GM12864 (cell line): ENCODE data around the gene MPP2.
"Not testable (repeated sequence)": the region's sequence is repeated elsewhere in the genome, so short reads cannot be mapped to it uniquely, and the experiment has no call there.

Source experiments
- DNase-seq: peaks from one replicate; pipeline ENCODE4 v3.0.0-alpha.2; 2011; ENCODE audit warnings: low read depth
- H3K4me3 ChIP-seq: 2 replicates; pipeline ENCODE4 v1.5.1; 2011; ENCODE audit warnings: mild to moderate bottlenecking, low read depth, low read length, control low read depth
- TF ChIP-seq, protein P1 (sequence below): IDR thresholded peaks from 2 replicates; pipeline ENCODE4 v1.5.1; 2011; ENCODE audit warnings: low read depth, mild to moderate bottlenecking, moderate library complexity, low read length, control low read depth, inconsistent platforms; ENCODE audit errors: missing control alignments

Gene MPP2

DNA sequence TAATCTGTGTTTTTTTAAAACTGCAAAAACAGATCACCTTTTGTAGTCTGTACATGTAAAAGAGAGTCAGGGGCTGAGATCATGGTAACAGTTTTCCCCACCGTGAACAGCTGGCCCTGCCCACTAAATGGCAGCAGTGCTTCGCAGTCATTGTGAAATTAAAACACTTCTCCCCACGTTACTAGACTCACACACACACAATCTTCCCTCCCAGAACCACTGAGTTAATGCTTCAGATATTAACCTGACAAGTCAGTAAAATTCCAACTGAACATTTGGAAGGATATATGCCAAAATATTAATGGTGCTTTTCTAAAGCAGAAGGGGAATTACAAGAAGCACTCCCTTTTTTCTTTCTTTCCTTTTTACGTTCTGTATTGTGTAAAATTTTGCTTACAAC is 61.6 kb downstream of the MPP2 start:
- TF ChIP-seq, protein P1, sequence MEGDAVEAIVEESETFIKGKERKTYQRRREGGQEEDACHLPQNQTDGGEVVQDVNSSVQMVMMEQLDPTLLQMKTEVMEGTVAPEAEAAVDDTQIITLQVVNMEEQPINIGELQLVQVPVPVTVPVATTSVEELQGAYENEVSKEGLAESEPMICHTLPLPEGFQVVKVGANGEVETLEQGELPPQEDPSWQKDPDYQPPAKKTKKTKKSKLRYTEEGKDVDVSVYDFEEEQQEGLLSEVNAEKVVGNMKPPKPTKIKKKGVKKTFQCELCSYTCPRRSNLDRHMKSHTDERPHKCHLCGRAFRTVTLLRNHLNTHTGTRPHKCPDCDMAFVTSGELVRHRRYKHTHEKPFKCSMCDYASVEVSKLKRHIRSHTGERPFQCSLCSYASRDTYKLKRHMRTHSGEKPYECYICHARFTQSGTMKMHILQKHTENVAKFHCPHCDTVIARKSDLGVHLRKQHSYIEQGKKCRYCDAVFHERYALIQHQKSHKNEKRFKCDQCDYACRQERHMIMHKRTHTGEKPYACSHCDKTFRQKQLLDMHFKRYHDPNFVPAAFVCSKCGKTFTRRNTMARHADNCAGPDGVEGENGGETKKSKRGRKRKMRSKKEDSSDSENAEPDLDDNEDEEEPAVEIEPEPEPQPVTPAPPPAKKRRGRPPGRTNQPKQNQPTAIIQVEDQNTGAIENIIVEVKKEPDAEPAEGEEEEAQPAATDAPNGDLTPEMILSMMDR = no peak
- no peak overlapping the region for H3K4me3 ChIP-seq
- DNase-seq = no peak

DNA sequence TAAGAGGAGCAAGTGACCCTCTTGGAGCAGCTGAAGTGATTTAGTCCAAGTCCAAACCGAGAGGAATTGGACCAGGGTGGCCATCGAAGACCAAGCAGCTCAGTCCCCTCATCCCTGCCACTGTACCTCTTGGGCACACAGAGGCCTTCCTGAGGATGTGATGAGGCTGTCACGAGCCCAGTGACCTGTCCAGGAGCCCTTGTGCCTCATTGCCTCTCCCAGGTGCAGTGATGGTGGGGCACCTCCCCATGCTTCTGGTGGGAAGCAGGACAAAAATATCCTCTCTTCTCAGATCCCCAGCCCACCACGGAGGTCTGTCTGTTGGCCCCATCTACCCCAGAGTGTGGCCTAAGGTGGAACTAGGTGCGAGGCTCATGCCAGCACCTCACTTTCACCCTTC is 63.1 kb downstream of the MPP2 start:
- no peak for DNase-seq
- TF ChIP-seq, protein P1 = no peak
- no peak overlapping the region for H3K4me3 ChIP-seq

DNA sequence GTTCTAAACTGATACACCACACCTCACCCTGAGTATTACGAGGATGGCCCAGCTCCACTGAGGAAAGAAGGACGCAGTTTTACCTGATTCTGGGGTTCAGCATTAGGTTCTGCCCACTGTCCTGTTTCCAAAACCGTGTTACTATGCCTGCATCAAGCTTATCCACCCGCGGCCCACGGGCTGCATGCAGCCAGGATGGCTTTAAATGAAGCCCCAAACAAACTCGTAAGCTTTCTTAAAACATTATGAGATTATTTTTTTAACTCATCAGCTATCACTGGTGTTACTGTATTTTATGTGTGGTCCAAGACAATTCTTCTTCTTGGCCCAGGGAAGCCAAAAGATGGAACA is 64.4 kb downstream of the MPP2 start:
- TF ChIP-seq, protein P1 = no peak
- H3K4me3 ChIP-seq = no peak overlapping the region
- DNase-seq = no peak

DNA sequence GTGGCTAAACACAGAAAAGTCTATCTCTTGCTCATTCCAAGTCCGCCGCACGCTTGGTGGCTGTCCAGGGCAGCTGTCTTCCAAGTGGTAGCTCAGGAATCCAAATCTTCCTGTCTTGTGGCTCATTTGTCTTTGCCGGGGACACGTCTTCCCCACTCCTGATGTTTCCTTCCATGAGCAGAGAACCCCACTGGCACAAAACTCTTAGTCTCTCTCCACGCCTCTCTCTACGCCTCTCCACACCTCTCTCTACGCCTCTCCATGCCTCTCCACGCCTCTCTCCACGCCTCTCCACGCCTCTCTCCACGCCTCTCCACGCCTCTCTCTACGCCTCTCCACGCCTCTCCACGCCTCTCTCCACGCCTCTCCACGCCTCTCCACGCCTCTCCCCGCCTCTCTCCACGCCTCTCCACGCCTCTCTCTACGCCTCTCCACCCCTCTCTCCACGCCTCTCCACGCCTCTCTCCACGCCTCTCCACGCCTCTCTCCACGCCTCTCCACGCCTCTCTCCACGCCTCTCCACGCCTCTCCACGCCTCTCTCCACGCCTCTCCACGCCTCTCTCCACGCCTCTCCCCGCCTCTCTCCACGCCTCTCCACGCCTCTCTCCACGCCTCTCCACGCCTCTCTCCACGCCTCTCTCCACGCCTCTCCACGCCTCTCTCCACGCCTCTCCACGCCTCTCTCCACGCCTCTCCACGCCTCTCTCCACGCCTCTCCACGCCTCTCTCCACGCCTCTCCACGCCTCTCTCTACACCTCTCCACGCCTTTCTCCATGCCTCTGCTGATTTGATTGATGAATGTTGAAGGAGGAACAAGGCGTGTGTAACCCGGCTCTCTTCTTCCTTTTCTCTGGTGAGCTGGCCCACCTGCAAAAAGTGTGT is 65.0 kb downstream of the MPP2 start:
- H3K4me3 ChIP-seq, DNase-seq: not testable (repeated sequence)

DNA sequence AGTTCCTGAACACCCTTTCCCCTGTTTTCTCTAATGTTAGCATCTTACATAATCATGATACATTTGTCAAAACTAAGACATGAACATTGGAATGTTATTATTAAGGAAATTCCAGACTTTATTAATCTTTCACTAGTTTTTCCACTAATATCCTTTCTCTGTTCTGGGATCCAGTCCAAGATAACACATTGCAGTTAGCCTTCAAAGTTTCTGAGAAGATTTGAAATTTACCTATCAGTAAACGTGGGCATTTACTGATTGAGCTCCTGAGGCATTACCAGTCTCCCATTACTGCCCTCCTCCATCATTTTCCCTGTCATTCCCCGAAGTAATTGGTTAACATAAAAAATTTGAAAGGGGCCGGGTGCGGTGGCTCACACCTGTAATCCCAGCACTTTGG is 66.1 kb downstream of the MPP2 start:
- TF ChIP-seq, protein P1 = no peak
- H3K4me3 ChIP-seq = no peak overlapping the region
- no peak for DNase-seq

DNA sequence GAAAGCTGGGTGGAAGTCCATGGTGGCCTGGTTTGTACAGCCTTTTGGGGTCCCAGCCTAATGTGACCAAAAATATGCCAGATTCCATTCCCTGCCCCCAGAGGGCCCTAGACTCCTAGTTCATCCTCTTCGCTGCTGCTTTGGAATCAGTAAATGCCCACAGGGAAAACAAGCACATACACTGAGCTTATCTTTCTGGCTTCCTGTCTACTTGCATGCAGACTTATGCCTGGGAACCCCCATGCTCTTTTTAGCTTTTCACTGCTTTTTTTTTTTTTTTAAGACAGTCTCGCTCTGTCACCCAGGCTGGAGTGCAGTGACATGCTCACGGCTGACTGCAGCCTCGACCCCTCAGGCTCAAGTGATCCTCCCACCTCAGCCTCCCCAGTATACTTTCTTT is 66.5 kb downstream of the MPP2 start:
- DNase-seq = no peak
- no peak overlapping the region for H3K4me3 ChIP-seq
- TF ChIP-seq, protein P1 = peak; percentile 28

DNA sequence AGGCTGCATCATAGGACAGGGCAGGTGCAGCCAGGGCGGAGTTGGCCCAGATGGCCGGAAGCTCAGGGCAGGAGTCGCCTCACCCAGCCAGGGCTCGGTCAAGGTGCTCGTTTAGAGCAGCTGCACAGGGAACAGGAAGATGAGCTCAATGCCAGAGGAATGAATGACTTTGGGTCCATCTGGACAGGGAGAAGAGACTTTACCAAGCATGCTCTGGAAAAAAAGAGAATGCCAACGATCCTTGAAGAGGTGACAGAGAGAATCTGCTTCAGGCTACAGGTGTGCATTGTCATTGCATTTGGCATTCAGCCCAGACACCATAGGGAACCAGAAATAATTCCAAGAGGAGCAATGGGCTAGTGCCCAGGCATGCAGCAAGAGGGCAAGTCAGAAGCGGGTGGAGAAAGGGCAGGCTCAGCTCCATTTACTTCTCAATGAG is 67.6 kb downstream of the MPP2 start:
- no peak for DNase-seq
- H3K4me3 ChIP-seq = no peak overlapping the region
- TF ChIP-seq, protein P1 = no peak
